DOHH2 (cell line): ENCODE measurements around the gene IFT57.

Source experiments
- H3F3A ChIP-seq: fragments of 200-600 bp; sonication (generic), shearing (Covaris generic); 2 replicates; pipeline ENCODE4 v1.6.0; 2016; ENCODE audit warnings: antibody characterized with exemption, mild to moderate bottlenecking; ENCODE audit not compliant: control insufficient read depth, insufficient read depth
- H3K27ac ChIP-seq: fragments of 200-600 bp; sonication (generic); 2 replicates; pipeline ENCODE4 v1.5.1; 2014; ENCODE audit warnings: low read depth, mild to moderate bottlenecking, low read length, moderate library complexity
- H3K27me3 ChIP-seq: fragments of 200-600 bp; sonication (generic); 2 replicates; pipeline ENCODE4 v1.6.1; 2014; ENCODE audit warnings: mild to moderate bottlenecking, low read length, mixed read lengths; ENCODE audit not compliant: control insufficient read depth
- H3K36me3 ChIP-seq: fragments of 200-600 bp; sonication (generic); 2 replicates; pipeline ENCODE4 v1.6.1; 2014; ENCODE audit warnings: mild to moderate bottlenecking, low read length, moderate library complexity, mixed read lengths; ENCODE audit not compliant: control insufficient read depth
- H3K4me1 ChIP-seq: fragments of 200-600 bp; sonication (generic); 2 replicates; pipeline ENCODE4 v1.6.1; 2014; ENCODE audit warnings: mild to moderate bottlenecking, low read length, mixed read lengths; ENCODE audit not compliant: control insufficient read depth
- H3K4me2 ChIP-seq: fragments of 200-600 bp; sonication (generic); 2 replicates; pipeline ENCODE4 v1.6.0; 2014; ENCODE audit warnings: mild to moderate bottlenecking, low read length, moderate library complexity
- H3K4me3 ChIP-seq: fragments of 200-600 bp; sonication (generic); 2 replicates; pipeline ENCODE4 v1.5.1; 2014; ENCODE audit warnings: mild to moderate bottlenecking, low read length, mixed read lengths
- H3K79me2 ChIP-seq: fragments of 200-600 bp; sonication (generic); 2 replicates; pipeline ENCODE4 v1.6.1; 2014; ENCODE audit warnings: mild to moderate bottlenecking, low read length, mixed read lengths; ENCODE audit not compliant: control insufficient read depth
- H3K9me2 ChIP-seq: fragments of 200-600 bp; sonication (generic); replicated peaks from 2 replicates; pipeline ENCODE4 v1.6.1; 2014; ENCODE audit warnings: mild to moderate bottlenecking, low read length, mixed read lengths; ENCODE audit not compliant: control insufficient read depth
- H3K9me3 ChIP-seq: fragments of 200-600 bp; sonication (generic); 2 replicates; pipeline ENCODE4 v1.6.1; 2014; ENCODE audit warnings: antibody characterized with exemption, low read length, mixed read lengths; ENCODE audit not compliant: control insufficient read depth, insufficient read depth
- H4K20me1 ChIP-seq: fragments of 200-600 bp; sonication (generic); 2 replicates; pipeline ENCODE4 v1.6.0; 2014; ENCODE audit warnings: low read depth, mild to moderate bottlenecking, antibody characterized with exemption, low read length, moderate library complexity; ENCODE audit not compliant: control insufficient read depth, insufficient read depth
- CTCF ChIP-seq: fragments of 200-600 bp; sonication (generic); IDR thresholded peaks from one replicate; pipeline ENCODE4 v1.5.1; 2014; ENCODE audit warnings: antibody characterized with exemption, mild to moderate bottlenecking, low read depth, low read length; ENCODE audit not compliant: poor library complexity, severe bottlenecking
- EZH2phosphoT487 ChIP-seq: fragments of 200-600 bp; sonication (generic); IDR thresholded peaks from 2 replicates; pipeline ENCODE4 v1.6.1; 2017; ENCODE audit warnings: borderline replicate concordance, mild to moderate bottlenecking, antibody characterized with exemption, low read length, moderate library complexity, mixed read lengths

IFT57 gene

GRCh38 chr3:108182339-108182738 lies 39.9 kb downstream of the IFT57 start:
- Histone ChIP-seq H3K4me1 (no peaks in the 10 kb centered on the region; the same call in 1 of the 2 replicates), H3K27me3 (no peaks in the 10 kb centered on the region), H3K9me2 (no peaks in the 10 kb centered on the region), H3K4me2 (no peak overlapping the region), H3K27ac (no peak overlapping the region), H3K36me3 (peaks cover 19% of the 10 kb centered on the region), H3K9me3 (peaks cover 4% of the 10 kb centered on the region; the same call in 1 of the 2 replicates), H4K20me1 (no peaks in the 10 kb centered on the region), H3K4me3 (no peak overlapping the region), H3F3A (no peaks in the 10 kb centered on the region), H3K79me2 (no peaks in the 10 kb centered on the region)
- TF ChIP-seq CTCF (no peak), EZH2phosphoT487 (no peak)

GRCh38 chr3:108181172-108181571 lies 41.1 kb downstream of the IFT57 start:
- Histone ChIP-seq H3K9me2 (no peaks in the 10 kb centered on the region), H3K9me3 (peaks cover 4% of the 10 kb centered on the region; the same call in 1 of the 2 replicates), H3K27ac (no peak overlapping the region), H3K4me2 (no peak overlapping the region), H3K4me3 (no peak overlapping the region), H4K20me1 (no peaks in the 10 kb centered on the region), H3K4me1 (no peaks in the 10 kb centered on the region; the same call in 1 of the 2 replicates), H3F3A (no peaks in the 10 kb centered on the region), H3K79me2 (no peaks in the 10 kb centered on the region), H3K27me3 (no peaks in the 10 kb centered on the region), H3K36me3 (peaks cover 15% of the 10 kb centered on the region)
- TF ChIP-seq CTCF (no peak), EZH2phosphoT487 (no peak)

GRCh38 chr3:108180194-108180593 lies 42.0 kb downstream of the IFT57 start:
- TF ChIP-seq CTCF (no peak), EZH2phosphoT487 (no peak)
- Histone ChIP-seq H3K27ac (no peak overlapping the region), H3K79me2 (no peaks in the 10 kb centered on the region), H3K36me3 (peaks cover 7% of the 10 kb centered on the region), H3K4me3 (no peak overlapping the region), H3K9me3 (no peaks in the 10 kb centered on the region; the same call in 1 of the 2 replicates), H3K4me1 (no peaks in the 10 kb centered on the region; the same call in 1 of the 2 replicates), H3K27me3 (no peaks in the 10 kb centered on the region), H4K20me1 (no peaks in the 10 kb centered on the region), H3F3A (no peaks in the 10 kb centered on the region), H3K9me2 (no peaks in the 10 kb centered on the region), H3K4me2 (no peak overlapping the region)
